HG02938 (cell line): Measurements from ENCODE around the gene GRID2.

Experiments
- ATAC-seq: cut with Tn5 transposase; IDR thresholded peaks from one replicate; pipeline ENCODE4 v1.9.1; 2021; ENCODE audit warnings: mild to moderate bottlenecking, moderate library complexity; ENCODE audit not compliant: unreplicated experiment

Gene GRID2

GRCh38 chr4:92521941-92522340 is 218.2 kb downstream of the GRID2 start:
- no peak for ATAC-seq

GRCh38 chr4:92522356-92522755 is 218.6 kb downstream of the GRID2 start:
- no peak for ATAC-seq

GRCh38 chr4:92524131-92524530 is 220.4 kb downstream of the GRID2 start:
- no peak for ATAC-seq

- ATAC-seq = no peak
Observed at GRCh38 chr4:92528541-92528940, 224.8 kb downstream of the GRID2 start.

- no peak for ATAC-seq
Observed at GRCh38 chr4:92529510-92529909, 225.7 kb downstream of the GRID2 start.

- ATAC-seq = no peak
Observed at GRCh38 chr4:92535599-92535998, 231.8 kb downstream of the GRID2 start.

- ATAC-seq = no peak
Observed at GRCh38 chr4:92551616-92552015, 247.8 kb downstream of the GRID2 start.

GRCh38 chr4:92566269-92566668 is 262.5 kb downstream of the GRID2 start:
- ATAC-seq = no peak

GRCh38 chr4:92580816-92581215 is 277.1 kb downstream of the GRID2 start:
- no peak for ATAC-seq

- no peak for ATAC-seq
Observed at GRCh38 chr4:92599044-92599443, 295.3 kb downstream of the GRID2 start.

GRCh38 chr4:92600638-92601037 is 296.9 kb downstream of the GRID2 start:
- ATAC-seq = no peak

- ATAC-seq = no peak
Observed at GRCh38 chr4:92606227-92606626, 302.5 kb downstream of the GRID2 start.

- ATAC-seq = no peak
Observed at GRCh38 chr4:92615049-92615448, 311.3 kb downstream of the GRID2 start.

- no peak for ATAC-seq
Observed at GRCh38 chr4:92618968-92619367, 315.2 kb downstream of the GRID2 start.

GRCh38 chr4:92629302-92629701 is 325.5 kb downstream of the GRID2 start:
- no peak for ATAC-seq

- ATAC-seq = no peak
Observed at GRCh38 chr4:92634882-92635281, 331.1 kb downstream of the GRID2 start.

- no peak for ATAC-seq
Observed at GRCh38 chr4:92636038-92636806, 332.5 kb downstream of the GRID2 start.

GRCh38 chr4:92641409-92641808 is 337.6 kb downstream of the GRID2 start:
- ATAC-seq = no peak

GRCh38 chr4:92646826-92647225 is 343.1 kb downstream of the GRID2 start:
- no peak for ATAC-seq

GRCh38 chr4:92651536-92651935 is 347.8 kb downstream of the GRID2 start:
- no peak for ATAC-seq

- ATAC-seq = no peak
Observed at GRCh38 chr4:92654084-92654483, 350.3 kb downstream of the GRID2 start.

GRCh38 chr4:92657695-92658094 is 353.9 kb downstream of the GRID2 start:
- ATAC-seq = no peak

- ATAC-seq = no peak
Observed at GRCh38 chr4:92658318-92658717, 354.6 kb downstream of the GRID2 start.
